DOHH2 (cell line): ENCODE measurements around the gene DACT1.

ENCODE experiments used
- H3F3A ChIP-seq: fragments of 200-600 bp; sonication (generic), shearing (Covaris generic); 2 replicates; pipeline ENCODE4 v1.6.0; 2016; ENCODE audit warnings: antibody characterized with exemption, mild to moderate bottlenecking; ENCODE audit not compliant: control insufficient read depth, insufficient read depth
- H3K27ac ChIP-seq: fragments of 200-600 bp; sonication (generic); 2 replicates; pipeline ENCODE4 v1.5.1; 2014; ENCODE audit warnings: low read depth, mild to moderate bottlenecking, low read length, moderate library complexity
- H3K27me3 ChIP-seq: fragments of 200-600 bp; sonication (generic); 2 replicates; pipeline ENCODE4 v1.6.1; 2014; ENCODE audit warnings: mild to moderate bottlenecking, low read length, mixed read lengths; ENCODE audit not compliant: control insufficient read depth
- H3K36me3 ChIP-seq: fragments of 200-600 bp; sonication (generic); 2 replicates; pipeline ENCODE4 v1.6.1; 2014; ENCODE audit warnings: mild to moderate bottlenecking, low read length, moderate library complexity, mixed read lengths; ENCODE audit not compliant: control insufficient read depth
- H3K4me1 ChIP-seq: fragments of 200-600 bp; sonication (generic); 2 replicates; pipeline ENCODE4 v1.6.1; 2014; ENCODE audit warnings: mild to moderate bottlenecking, low read length, mixed read lengths; ENCODE audit not compliant: control insufficient read depth
- H3K4me2 ChIP-seq: fragments of 200-600 bp; sonication (generic); 2 replicates; pipeline ENCODE4 v1.6.0; 2014; ENCODE audit warnings: mild to moderate bottlenecking, low read length, moderate library complexity
- H3K4me3 ChIP-seq: fragments of 200-600 bp; sonication (generic); 2 replicates; pipeline ENCODE4 v1.5.1; 2014; ENCODE audit warnings: mild to moderate bottlenecking, low read length, mixed read lengths
- H3K79me2 ChIP-seq: fragments of 200-600 bp; sonication (generic); 2 replicates; pipeline ENCODE4 v1.6.1; 2014; ENCODE audit warnings: mild to moderate bottlenecking, low read length, mixed read lengths; ENCODE audit not compliant: control insufficient read depth
- H3K9me2 ChIP-seq: fragments of 200-600 bp; sonication (generic); replicated peaks from 2 replicates; pipeline ENCODE4 v1.6.1; 2014; ENCODE audit warnings: mild to moderate bottlenecking, low read length, mixed read lengths; ENCODE audit not compliant: control insufficient read depth
- H3K9me3 ChIP-seq: fragments of 200-600 bp; sonication (generic); 2 replicates; pipeline ENCODE4 v1.6.1; 2014; ENCODE audit warnings: antibody characterized with exemption, low read length, mixed read lengths; ENCODE audit not compliant: control insufficient read depth, insufficient read depth
- H4K20me1 ChIP-seq: fragments of 200-600 bp; sonication (generic); 2 replicates; pipeline ENCODE4 v1.6.0; 2014; ENCODE audit warnings: low read depth, mild to moderate bottlenecking, antibody characterized with exemption, low read length, moderate library complexity; ENCODE audit not compliant: control insufficient read depth, insufficient read depth
- CTCF ChIP-seq: fragments of 200-600 bp; sonication (generic); IDR thresholded peaks from one replicate; pipeline ENCODE4 v1.5.1; 2014; ENCODE audit warnings: antibody characterized with exemption, mild to moderate bottlenecking, low read depth, low read length; ENCODE audit not compliant: poor library complexity, severe bottlenecking
- EZH2phosphoT487 ChIP-seq: fragments of 200-600 bp; sonication (generic); IDR thresholded peaks from 2 replicates; pipeline ENCODE4 v1.6.1; 2017; ENCODE audit warnings: borderline replicate concordance, mild to moderate bottlenecking, antibody characterized with exemption, low read length, moderate library complexity, mixed read lengths

The DACT1 gene

GRCh38 chr14:58635091-58635830, 2.5 kb upstream of the DACT1 start:
- Histone ChIP-seq H3K79me2 (no peaks in the 10 kb centered on the region), H3K36me3 (no peaks in the 10 kb centered on the region), H3K27me3 (peaks cover 54% of the 10 kb centered on the region), H3K9me3 (no peaks in the 10 kb centered on the region), H3K27ac (no peak overlapping the region), H3K4me3 (no peak overlapping the region), H3K4me1 (peaks cover 14% of the 10 kb centered on the region), H3K9me2 (no peaks in the 10 kb centered on the region), H3K4me2 (no peak overlapping the region), H3F3A (no peaks in the 10 kb centered on the region), H4K20me1 (no peaks in the 10 kb centered on the region)
- TF ChIP-seq CTCF: no peak
- TF ChIP-seq EZH2phosphoT487: no peak

- Histone ChIP-seq H3K27ac (no peak overlapping the region), H3K4me3 (no peak overlapping the region), H3K27me3 (peaks cover 63% of the 10 kb centered on the region), H3K9me2 (no peaks in the 10 kb centered on the region), H3K4me2 (no peak overlapping the region), H3K4me1 (peaks cover 14% of the 10 kb centered on the region), H4K20me1 (no peaks in the 10 kb centered on the region), H3K9me3 (no peaks in the 10 kb centered on the region), H3F3A (no peaks in the 10 kb centered on the region), H3K79me2 (no peaks in the 10 kb centered on the region), H3K36me3 (no peaks in the 10 kb centered on the region)
- no peak for TF ChIP-seq EZH2phosphoT487
- TF ChIP-seq CTCF: no peak
Measured at GRCh38 chr14:58636129-58636528, 1.6 kb upstream of the DACT1 start.

GRCh38 chr14:58637040-58637390, 747 bp upstream of the DACT1 start:
- no peaks in the 10 kb centered on the region for H3K9me3 ChIP-seq
- no peak overlapping the region for H3K27ac ChIP-seq
- TF ChIP-seq EZH2phosphoT487: no peak
- TF ChIP-seq CTCF: no peak
- H3K79me2 ChIP-seq: no peaks in the 10 kb centered on the region
- H3K27me3 ChIP-seq: peaks cover 65% of the 10 kb centered on the region
- no peaks in the 10 kb centered on the region for H3K36me3 ChIP-seq
- no peaks in the 10 kb centered on the region for H4K20me1 ChIP-seq
- H3K4me3 ChIP-seq: peak overlapping the region; percentile 59
- H3K4me2 ChIP-seq: peak overlapping the region; percentile 45
- H3K9me2 ChIP-seq: no peaks in the 10 kb centered on the region
- no peaks in the 10 kb centered on the region for H3F3A ChIP-seq
- H3K4me1 ChIP-seq: peaks cover 14% of the 10 kb centered on the region
